NCI-H2171 (cell line): ENCODE data around the gene TRPC3.
A peak's percentile ranks its signal among the peaks of the same experiment; 100 is the strongest.

Experiments
- DNase-seq: peaks from one replicate; lab custom pipeline; 2025; lab: John Stamatoyannopoulos, UW

The TRPC3 gene

DNA sequence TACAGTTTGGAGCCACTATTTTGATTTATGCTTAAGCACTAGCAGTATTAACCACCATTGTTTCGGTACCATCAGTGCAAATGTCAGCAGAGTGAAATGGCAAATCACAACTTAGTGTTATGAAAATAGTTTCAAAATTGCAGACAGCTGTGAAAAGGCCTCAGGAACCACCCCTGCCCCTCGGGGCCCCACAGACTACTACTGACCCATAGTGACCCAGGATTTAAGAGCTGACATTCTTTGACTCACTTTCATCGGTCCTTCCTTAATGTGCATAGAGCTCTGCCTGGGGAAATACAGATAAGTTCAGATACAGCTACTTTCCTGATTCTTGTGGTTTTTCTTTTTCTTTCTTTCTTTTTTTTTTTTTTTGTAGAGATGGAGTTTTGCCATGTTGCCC lies 78.3 kb downstream of the TRPC3 start:
- no peak for DNase-seq

GRCh38 chr4:121869841-121870822 lies 81.7 kb downstream of the TRPC3 start, which contains the start of gene BBS7:
Gene BBS7, minus strand, starts transcription at chr4:121870474. Its CDS starts 161 bp downstream, at chr4:121870313.
- peak; percentile 77 for DNase-seq

DNA sequence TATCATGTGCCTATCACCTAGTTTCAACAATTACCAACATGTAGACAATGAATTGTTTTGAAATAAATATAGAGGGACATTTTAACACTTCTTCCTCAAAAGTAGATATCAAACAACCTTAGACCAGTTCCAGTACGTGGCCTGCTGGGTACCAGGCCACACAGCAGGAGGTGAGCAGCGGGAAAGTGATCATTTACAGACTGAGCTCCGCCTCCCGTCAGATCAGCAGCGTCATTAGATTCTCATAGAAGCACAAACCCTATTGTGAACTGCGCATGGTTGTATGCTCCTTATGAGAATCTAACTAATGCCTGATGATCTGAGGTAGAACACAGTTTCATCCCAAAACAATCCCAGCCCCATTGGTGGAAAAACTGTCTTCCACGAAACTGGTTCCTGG lies 88.1 kb downstream of the TRPC3 start:
- no peak for DNase-seq

DNA sequence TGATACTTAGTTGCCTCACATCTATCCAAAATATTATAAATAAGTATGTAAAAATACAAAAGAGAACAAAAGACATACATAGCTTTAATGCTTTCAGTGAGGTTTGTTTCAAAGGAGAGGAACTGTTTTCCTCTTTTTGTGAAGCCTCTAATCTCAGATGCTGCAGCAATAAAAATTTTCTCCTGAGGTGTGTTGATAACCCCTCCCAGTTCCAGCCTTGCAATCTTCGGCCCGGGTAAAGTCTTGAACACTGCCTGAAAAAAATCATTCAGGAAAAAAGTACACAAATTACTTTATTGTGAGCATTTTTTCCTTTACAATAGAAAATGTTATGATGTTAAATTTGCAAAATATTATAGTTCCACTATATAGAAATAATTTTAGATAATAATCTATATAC lies 90.4 kb downstream of the TRPC3 start:
- DNase-seq: no peak

GRCh38 chr4:121860121-121860520 lies 91.7 kb downstream of the TRPC3 start:
- no peak for DNase-seq

DNA sequence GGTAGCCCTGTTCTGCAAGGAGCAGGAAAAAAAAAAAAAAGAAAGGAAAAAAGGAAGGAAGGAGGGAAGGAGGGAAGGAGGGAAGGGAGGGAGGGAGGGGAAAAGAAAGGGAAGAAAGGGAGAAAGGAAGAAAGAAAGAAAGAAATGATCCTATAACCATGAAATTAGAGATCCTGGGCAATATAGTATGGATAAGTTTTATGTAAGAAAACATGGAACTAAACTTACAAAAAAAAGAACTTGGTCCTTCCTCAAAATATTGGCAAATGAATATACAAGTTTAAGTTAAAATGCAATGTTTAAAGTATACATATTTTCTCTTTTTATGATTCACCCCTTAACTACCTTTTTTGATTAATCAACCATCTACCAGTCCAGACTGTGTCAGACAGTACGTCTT lies 100.5 kb downstream of the TRPC3 start:
- DNase-seq: no peak

GRCh38 chr4:121846662-121847061 lies 105.2 kb downstream of the TRPC3 start:
- no peak for DNase-seq

DNA sequence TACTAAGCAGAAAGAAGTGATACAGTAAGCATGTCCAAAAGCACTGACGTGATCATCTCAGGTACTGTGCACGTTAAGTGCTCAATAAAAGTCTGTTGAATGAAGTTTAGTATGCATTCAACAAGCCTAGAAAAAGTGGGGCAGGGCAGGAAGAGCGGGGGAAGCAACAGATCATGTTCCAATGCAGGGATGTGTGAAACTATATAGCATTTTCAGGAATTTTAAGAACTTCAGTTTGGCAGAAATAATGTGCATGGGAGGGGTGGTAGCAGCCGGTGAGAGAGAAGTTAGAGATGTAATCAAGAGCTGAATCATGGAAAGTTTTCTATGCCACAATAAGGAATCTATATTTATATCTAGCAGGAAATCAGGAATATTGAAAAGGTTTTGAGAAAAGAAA lies 109.0 kb downstream of the TRPC3 start:
- DNase-seq: no peak

DNA sequence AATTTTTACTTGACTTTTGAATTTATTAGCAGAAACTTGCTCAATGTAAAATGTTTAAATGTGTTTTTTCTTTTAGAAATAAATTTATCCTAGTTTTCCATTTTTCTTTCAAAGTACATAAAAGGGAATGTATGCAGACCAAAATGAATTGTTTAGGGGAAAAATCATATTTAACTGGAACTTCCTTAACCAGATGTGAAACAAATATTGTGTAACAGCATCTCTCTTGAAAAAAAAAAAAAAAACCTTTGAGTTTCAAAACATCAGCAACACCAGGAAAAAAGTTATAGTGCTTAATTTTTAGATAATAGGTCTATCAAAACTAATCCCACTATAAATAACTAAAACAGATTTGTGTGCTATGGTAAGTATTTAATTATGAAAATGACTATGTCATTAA lies 113.7 kb downstream of the TRPC3 start:
- DNase-seq: no peak

DNA sequence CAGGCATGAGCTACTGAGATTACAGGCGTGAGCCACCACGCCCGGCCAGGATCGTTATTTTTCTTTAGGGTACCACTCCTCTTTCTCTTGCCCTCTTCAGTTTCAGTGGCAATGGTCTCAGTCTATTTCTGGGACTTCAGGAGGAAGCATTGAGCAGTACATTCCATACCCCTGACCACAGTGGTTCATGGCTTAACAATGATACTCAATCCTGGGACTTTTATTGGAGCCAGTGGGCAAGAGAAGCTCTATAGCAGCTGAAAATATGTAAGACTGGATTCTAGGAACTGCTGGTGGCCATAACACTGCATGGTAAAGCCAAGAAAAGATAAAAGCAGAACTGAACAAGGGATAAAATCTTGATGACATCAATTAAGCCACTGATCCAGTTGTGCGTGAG lies 122.3 kb downstream of the TRPC3 start:
- DNase-seq: no peak
